Left ventricle myocardium inferior (tissue), 1 donor: ENCODE results near the gene MYO18B. TPM values are rescaled to one million over a fixed set of nuclear protein-coding genes. Genes with fewer than 3 reads are reported as not detected.
"Not testable (repeated sequence)": the region's sequence is repeated elsewhere in the genome, so short reads cannot be mapped to it uniquely, and the experiment has no call there.

Experiments
- DNase-seq: peaks from one replicate; pipeline ENCODE4 v3.0.0-alpha.2; 2020
- H3K27ac ChIP-seq: fragments of 200-600 bp; replicated peaks from 2 replicates; pipeline ENCODE4 v1.8.0; 2021
- H3K27me3 ChIP-seq: fragments of 200-600 bp; 2 replicates; pipeline ENCODE4 v1.8.0; 2021; ENCODE audit warnings: low read depth
- H3K36me3 ChIP-seq: fragments of 200-600 bp; 2 replicates; pipeline ENCODE4 v1.8.0; 2021
- H3K4me1 ChIP-seq: fragments of 200-600 bp; 2 replicates; pipeline ENCODE4 v1.8.0; 2021
- H3K4me3 ChIP-seq: fragments of 200-600 bp; 2 replicates; pipeline ENCODE4 v1.8.0; 2021; ENCODE audit warnings: mild to moderate bottlenecking, moderate library complexity
- H3K9me3 ChIP-seq: fragments of 200-600 bp; replicated peaks from 2 replicates; pipeline ENCODE4 v1.8.0; 2021
- intact Hi-C: fragments of 100-400 bp; cut with micrococcal nuclease; formaldehyde crosslinking; loops from one replicate; pipeline ENCODE4 v1.11.0; 2022
- total RNA-seq: library from RNA; stranded (reverse); fragmentation: NEBNext Ultra II Directional; extraction: Animal tissue kit (Norgen Biotek cat#: 25700); gene quantifications from one replicate; pipeline ENCODE4 v1.2.1, GENCODE V29; 2021
- TF ChIP-seq, protein P1 (sequence below): fragments of 200-600 bp; IDR thresholded peaks from 2 replicates; pipeline ENCODE4 v1.8.0; 2021; ENCODE audit warnings: antibody characterized with exemption, mild to moderate bottlenecking, borderline replicate concordance
- donor health status: DM: no; HTN: yes; CAD: no; lungs with severe emphysema.

MYO18B gene
- total RNA-seq, 1 donor from 2014 or later = 163 TPM

- TF ChIP-seq, protein P1, sequence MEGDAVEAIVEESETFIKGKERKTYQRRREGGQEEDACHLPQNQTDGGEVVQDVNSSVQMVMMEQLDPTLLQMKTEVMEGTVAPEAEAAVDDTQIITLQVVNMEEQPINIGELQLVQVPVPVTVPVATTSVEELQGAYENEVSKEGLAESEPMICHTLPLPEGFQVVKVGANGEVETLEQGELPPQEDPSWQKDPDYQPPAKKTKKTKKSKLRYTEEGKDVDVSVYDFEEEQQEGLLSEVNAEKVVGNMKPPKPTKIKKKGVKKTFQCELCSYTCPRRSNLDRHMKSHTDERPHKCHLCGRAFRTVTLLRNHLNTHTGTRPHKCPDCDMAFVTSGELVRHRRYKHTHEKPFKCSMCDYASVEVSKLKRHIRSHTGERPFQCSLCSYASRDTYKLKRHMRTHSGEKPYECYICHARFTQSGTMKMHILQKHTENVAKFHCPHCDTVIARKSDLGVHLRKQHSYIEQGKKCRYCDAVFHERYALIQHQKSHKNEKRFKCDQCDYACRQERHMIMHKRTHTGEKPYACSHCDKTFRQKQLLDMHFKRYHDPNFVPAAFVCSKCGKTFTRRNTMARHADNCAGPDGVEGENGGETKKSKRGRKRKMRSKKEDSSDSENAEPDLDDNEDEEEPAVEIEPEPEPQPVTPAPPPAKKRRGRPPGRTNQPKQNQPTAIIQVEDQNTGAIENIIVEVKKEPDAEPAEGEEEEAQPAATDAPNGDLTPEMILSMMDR = no peak
- Histone ChIP-seq H3K27ac (peak overlapping the region; percentile 59), H3K4me1 (peaks cover 35% of the 10 kb centered on the region), H3K36me3 (no peaks in the 10 kb centered on the region), H3K4me3 (peak overlapping the region; percentile 36), H3K27me3 (no peaks in the 10 kb centered on the region), H3K9me3 (no peaks in the 10 kb centered on the region)
- peak; percentile 39 for DNase-seq
- intact Hi-C loops = loop anchor here (5.0 kb wide), 1 partner anchor 239 kb away; no protein-coding TSS in a partner anchor
Measured at GRCh38 chr22:25701056-25701780, 40.8 kb upstream of the MYO18B start.

GRCh38 chr22:25702040-25702439 is 39.9 kb upstream of the MYO18B start:
- Histone ChIP-seq H3K4me1 (peaks cover 37% of the 10 kb centered on the region), H3K9me3 (no peaks in the 10 kb centered on the region), H3K27ac (no peak overlapping the region), H3K27me3 (no peaks in the 10 kb centered on the region), H3K4me3 (no peak overlapping the region), H3K36me3 (no peaks in the 10 kb centered on the region)
- DNase-seq = no peak
- intact Hi-C loops = loop anchor here (5.0 kb wide), 1 partner anchor 240 kb away; no protein-coding TSS in a partner anchor
- TF ChIP-seq, protein P1 = peak; percentile 59

- H3K27me3 ChIP-seq = no peaks in the 10 kb centered on the region
- H3K27ac ChIP-seq = no peak overlapping the region
- intact Hi-C loops = loop anchor here (5.0 kb wide), 1 partner anchor 240 kb away; no protein-coding TSS in a partner anchor
- H3K4me1 ChIP-seq = peaks cover 37% of the 10 kb centered on the region
- DNase-seq = no peak
- no peaks in the 10 kb centered on the region for H3K9me3 ChIP-seq
- TF ChIP-seq, protein P1 = no peak
- H3K36me3 ChIP-seq = no peaks in the 10 kb centered on the region
- no peak overlapping the region for H3K4me3 ChIP-seq
Measured at GRCh38 chr22:25702571-25703167, 39.3 kb upstream of the MYO18B start.

GRCh38 chr22:25704701-25705100 is 37.3 kb upstream of the MYO18B start:
- H3K4me3 ChIP-seq = no peak overlapping the region
- intact Hi-C loops = loop anchor here (5.0 kb wide), 1 partner anchor 242 kb away; no protein-coding TSS in a partner anchor
- H3K27ac ChIP-seq = no peak overlapping the region
- H3K9me3 ChIP-seq = no peaks in the 10 kb centered on the region
- TF ChIP-seq, protein P1 = no peak
- peaks cover 37% of the 10 kb centered on the region for H3K4me1 ChIP-seq
- H3K27me3 ChIP-seq = no peaks in the 10 kb centered on the region
- no peak for DNase-seq
- no peaks in the 10 kb centered on the region for H3K36me3 ChIP-seq

GRCh38 chr22:25706197-25706596 is 35.8 kb upstream of the MYO18B start:
- H3K27me3 ChIP-seq = no peaks in the 10 kb centered on the region
- intact Hi-C loops = no loop called here
- no peak overlapping the region for H3K27ac ChIP-seq
- H3K9me3 ChIP-seq = no peaks in the 10 kb centered on the region
- TF ChIP-seq, protein P1 = no peak
- H3K36me3 ChIP-seq = no peaks in the 10 kb centered on the region
- no peak for DNase-seq
- peaks cover 25% of the 10 kb centered on the region for H3K4me1 ChIP-seq
- H3K4me3 ChIP-seq = no peak overlapping the region

DNA sequence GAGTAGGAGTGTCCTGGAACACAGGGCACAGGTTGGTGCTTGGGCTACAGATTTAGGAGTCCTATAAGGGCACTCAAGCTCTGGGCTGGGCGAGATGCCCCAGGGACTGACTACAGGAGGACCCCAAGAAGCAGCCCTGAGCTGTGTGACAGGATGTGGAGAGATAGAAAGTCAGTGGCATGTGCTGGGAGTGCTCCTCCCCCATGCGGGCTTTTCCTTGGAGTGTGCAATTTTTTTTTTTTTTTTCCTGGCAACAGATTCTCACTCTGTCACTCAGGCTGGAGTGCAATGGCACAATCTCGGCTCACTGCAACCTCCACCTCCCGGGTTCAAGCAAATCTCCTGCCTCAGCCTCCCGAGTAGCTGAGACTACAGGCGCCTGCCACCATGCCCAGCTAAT is 33.6 kb upstream of the MYO18B start:
- DNase-seq, intact Hi-C loops, H3K4me3 ChIP-seq, H3K27ac ChIP-seq, H3K36me3 ChIP-seq, H3K27me3 ChIP-seq, H3K9me3 ChIP-seq: not testable (repeated sequence)
- peaks cover 17% of the 10 kb centered on the region for H3K4me1 ChIP-seq
